Measurements from ENCODE around the gene PPP1R12C.
"Not testable (repeated sequence)": the region's sequence is repeated elsewhere in the genome, so short reads cannot be mapped to it uniquely, and the experiment has no call there.

PPP1R12C gene

GRCh38 chr19:55071913-55072312 lies 45.5 kb downstream of the PPP1R12C start:
- no peak for DNase-seq (ENCODE audit: low read depth)

DNA sequence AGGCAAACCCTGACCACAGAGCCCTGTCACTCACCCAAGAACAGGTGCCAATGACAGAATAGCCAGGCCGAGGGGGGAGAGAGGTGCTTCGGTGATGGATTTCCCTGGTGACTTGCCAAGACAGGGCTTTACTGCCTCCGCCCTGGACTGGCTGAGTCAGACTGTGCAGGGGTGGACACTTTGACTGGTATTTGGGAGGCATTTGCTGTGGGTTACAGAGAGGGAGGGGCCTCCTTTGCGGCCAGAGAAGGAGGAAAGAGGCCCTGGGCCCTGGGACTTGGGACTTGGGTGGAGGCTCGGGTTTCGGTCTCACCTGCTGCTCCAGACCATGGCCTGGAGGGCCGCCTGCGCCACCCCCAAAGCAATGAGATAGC lies 46.3 kb downstream of the PPP1R12C start:
- no peak for DNase-seq (ENCODE audit: low read depth)

DNA sequence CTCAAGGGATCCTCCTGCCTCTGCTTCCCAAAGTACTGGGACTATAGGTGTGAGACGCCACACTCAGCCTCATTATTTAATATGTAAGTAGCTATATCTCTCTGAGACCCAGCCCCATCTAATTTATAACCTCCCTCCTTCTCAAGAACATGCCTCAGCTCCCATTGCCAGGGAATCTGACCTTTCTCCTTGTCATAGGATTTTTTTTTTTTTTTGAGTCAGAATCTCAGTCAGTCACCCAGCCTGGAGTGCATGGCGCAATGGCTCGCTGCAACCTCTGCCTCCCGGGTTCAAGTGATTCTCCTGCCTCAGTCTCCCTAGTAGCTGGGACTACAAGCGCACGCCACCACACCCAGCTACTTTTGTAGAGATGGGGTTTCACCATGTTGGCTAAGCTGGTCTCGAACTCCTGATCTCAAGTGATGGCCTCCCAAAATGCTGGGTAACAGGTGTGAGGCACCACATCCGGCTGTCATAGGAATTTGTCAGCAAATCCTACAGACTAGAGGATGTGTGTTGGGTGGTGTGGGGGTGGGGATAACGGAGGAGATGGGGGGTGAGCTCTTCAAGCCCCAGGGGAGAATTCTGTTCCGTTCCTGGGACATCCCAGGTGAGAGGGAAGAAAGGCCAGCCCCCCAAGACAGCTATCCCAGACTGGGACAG lies 46.8 kb downstream of the PPP1R12C start:
- DNase-seq (ENCODE audit: low read depth), result no peak

- no peak for DNase-seq (ENCODE audit: low read depth)
Observed at GRCh38 chr19:55069865-55070197, 47.6 kb downstream of the PPP1R12C start.

- no peak for DNase-seq (ENCODE audit: low read depth)
Observed at GRCh38 chr19:55068950-55069864, 48.2 kb downstream of the PPP1R12C start.

- no peak for DNase-seq (ENCODE audit: low read depth)
Observed at GRCh38 chr19:55067869-55068268, 49.6 kb downstream of the PPP1R12C start.

DNA sequence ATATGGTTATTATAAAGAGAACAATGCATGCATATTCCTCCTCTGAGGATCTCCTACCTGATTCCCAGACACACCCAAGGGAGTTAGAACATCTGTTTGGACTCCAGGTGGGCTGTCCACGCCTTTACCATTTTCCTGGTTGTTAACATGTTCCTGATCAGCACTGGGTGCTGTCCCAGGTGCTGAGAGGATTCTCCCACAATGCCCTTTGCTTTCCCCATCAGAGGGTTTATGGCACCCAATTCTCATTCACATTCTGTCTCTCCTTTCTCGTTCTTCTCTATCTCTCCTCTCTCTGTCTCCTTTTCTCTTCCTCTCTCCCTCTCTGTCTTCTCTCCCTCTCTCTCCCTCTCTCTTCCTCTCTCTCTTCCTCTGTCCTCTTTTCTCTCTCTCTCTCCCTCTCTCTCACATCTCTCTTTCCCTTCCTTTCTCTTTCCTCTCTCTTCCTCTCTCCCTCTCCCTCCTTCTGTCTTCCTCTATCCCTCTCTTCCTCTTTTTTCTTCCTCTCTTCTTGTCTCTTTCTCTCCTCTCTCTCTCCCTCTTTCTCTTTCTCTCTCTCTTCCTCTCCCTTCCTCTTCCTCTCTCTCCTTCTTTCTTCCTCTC lies 51.2 kb downstream of the PPP1R12C start:
- no peak for DNase-seq (ENCODE audit: low read depth)

GRCh38 chr19:55065516-55065915 lies 51.9 kb downstream of the PPP1R12C start:
- not testable (repeated sequence) for DNase-seq (ENCODE audit: low read depth)

DNA sequence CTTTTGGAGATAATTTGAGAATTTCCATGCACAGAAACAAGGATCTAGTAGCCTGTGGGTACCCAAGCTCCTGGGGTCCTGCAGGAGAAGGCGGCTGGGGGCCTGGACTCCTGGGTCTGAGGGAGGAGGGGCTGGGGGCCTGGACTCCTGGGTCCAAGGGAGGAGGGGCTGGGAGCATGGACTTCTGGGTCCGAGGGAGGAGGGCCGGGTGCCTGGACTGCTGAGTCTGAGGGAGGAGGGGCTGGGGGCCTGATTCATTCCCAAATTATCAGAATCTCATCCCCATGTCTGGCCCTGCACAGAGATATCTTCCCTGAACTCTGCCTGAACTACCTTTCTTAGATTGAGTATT lies 54.0 kb downstream of the PPP1R12C start:
- DNase-seq (ENCODE audit: low read depth), result no peak

GRCh38 chr19:55062735-55063491 lies 54.5 kb downstream of the PPP1R12C start, which contains the start of gene RDH13:
RDH13 (minus strand) TSS chr19:55063148; CDS start chr19:55063032, 116 bp downstream.
- DNase-seq (ENCODE audit: low read depth), result peak; percentile 91

- DNase-seq (ENCODE audit: low read depth), result not testable (repeated sequence)
Observed at GRCh38 chr19:55060287-55060686, 57.1 kb downstream of the PPP1R12C start.

- DNase-seq (ENCODE audit: low read depth), result no peak
Observed at GRCh38 chr19:55058781-55059610, 58.4 kb downstream of the PPP1R12C start.

DNA sequence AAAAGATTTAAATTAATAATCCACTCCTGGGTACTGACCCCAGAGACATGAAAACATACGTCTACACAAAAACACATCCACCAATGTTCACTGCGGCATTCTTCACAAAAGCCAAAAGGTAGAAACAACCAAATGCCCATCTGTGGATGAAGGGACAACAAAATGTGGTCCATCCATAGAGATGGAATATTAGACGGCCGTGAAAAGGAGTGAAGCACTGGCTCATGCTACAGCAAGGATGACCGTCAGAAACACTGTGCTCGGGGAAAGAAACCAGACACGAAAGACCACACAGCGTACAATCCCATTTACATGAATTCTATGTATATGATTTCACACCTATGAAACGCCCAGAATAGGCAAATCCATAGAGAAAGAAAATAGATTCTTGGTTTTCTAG lies 60.6 kb downstream of the PPP1R12C start:
- no peak for DNase-seq (ENCODE audit: low read depth)

DNA sequence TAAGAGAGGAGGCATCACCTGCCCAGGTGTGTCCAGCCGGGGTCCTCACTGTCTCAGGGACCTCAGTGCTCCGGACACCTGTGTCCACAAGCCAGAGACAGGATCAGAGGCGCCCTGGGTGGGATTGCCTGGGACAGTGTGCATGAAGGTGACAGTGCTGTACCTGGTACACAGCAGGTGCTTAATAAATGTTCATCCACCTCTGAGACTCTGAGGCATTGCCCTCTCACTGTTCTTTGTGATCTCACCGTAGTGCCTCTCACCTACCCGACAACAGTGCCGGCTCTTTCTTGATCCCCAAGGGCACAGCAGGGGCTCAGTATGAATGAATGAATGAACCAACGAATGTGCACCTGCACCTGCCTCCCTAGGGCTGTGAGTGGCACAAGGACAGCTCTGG lies 63.7 kb downstream of the PPP1R12C start:
- DNase-seq (ENCODE audit: low read depth), result no peak

- no peak for DNase-seq (ENCODE audit: low read depth)
Observed at GRCh38 chr19:55050749-55051532, 66.5 kb downstream of the PPP1R12C start.

GRCh38 chr19:55048446-55048845 lies 69.0 kb downstream of the PPP1R12C start:
- DNase-seq (ENCODE audit: low read depth), result no peak

DNA sequence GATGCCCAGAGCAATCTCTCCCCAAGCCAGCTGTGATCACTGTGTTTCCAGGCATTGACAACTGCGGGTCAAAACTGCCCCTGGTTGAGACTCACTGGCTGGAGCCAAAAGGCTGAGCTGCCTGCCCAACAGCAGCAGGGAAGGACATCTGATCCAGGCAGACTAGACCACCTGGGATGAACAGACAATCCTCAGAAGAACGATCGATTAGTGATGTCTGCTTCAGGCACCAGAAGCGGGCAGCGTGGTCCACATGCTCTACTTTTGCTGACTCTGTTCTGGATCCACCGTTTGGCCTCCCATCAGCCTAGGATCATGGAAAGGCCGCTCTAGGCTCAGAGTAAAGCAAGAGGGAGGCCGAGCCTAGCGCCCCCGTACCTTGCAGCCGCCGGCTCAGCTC lies 69.5 kb downstream of the PPP1R12C start:
- DNase-seq (ENCODE audit: low read depth), result no peak

DNA sequence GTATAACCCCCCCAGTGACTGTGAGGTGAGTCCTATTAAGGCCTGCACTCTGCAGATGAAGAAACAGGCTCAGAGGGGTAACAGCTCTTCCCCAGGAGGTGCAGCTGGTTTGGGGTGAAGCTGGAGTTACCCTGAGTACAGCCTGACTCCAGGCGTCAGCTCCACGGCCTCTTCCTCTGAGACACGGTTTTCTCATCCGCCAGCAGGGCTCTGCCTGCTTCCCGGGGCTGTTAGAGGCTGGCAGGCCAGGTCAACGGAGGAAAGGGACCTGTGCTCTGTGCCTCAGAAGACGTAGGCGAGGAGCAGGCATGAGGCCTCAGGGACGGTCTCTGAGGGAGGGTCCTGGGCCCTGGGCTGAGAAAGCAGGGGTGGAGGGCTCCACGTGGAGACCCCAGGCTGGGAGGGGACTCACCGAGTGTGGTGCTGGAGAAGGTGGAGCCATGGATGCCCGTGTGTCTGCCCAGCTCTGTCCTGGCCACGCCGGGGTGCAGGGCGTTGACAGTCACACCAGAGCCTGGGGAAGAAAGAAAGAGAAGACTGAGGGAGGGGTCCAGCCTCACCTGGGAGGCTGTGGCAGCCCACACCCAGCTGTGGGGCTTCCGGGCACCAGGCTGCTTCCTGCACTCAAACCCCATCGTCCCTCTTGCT lies 70.3 kb downstream of the PPP1R12C start:
- DNase-seq (ENCODE audit: low read depth), result no peak

- DNase-seq (ENCODE audit: low read depth), result no peak
Observed at GRCh38 chr19:55044771-55045716, 72.4 kb downstream of the PPP1R12C start.

Measured in fibroblast of gingiva (primary cell).